GM12878 (cell line): ENCODE data around the gene VIPAS39. TPM values are rescaled to one million over a fixed set of nuclear protein-coding genes. Genes with fewer than 3 reads are reported as not detected.

Experiments
- BHLHE40 ChIP-seq, 2 experiments: fragments of 450-650 bp in 1 of 2; IDR thresholded peaks; 2 replicates each; pipeline ENCODE4 v1.6.1; 2011 to 2017; ENCODE audit warnings: low read depth in 2 of 2, borderline replicate concordance in 1 of 2, improper control_type of control experiment in 1 of 2, low read length in 1 of 2, mild to moderate bottlenecking in 1 of 2
- BMI1 ChIP-seq: fragments of 450-650 bp; IDR thresholded peaks from 2 replicates; pipeline ENCODE4 v1.6.1; 2016; ENCODE audit warnings: mild to moderate bottlenecking, moderate library complexity, borderline replicate concordance
- BRCA1 ChIP-seq: IDR thresholded peaks from 2 replicates; pipeline ENCODE4 v1.6.1; 2011; ENCODE audit warnings: low read depth, low read length, improper control_type of control experiment
- CBFB ChIP-seq: IDR thresholded peaks from 2 replicates; pipeline ENCODE4 v1.6.1; 2016; ENCODE audit warnings: antibody characterized with exemption, low read depth
- CBX3 ChIP-seq: fragments of 200-600 bp; sonication (generic); IDR thresholded peaks from 2 replicates; pipeline ENCODE4 v1.6.1; 2016; ENCODE audit warnings: low read depth, borderline replicate concordance
- CHD1 ChIP-seq: IDR thresholded peaks from 2 replicates; pipeline ENCODE4 v1.6.1; 2012; ENCODE audit warnings: low read depth, low read length, improper control_type of control experiment
- EZH2 ChIP-seq: IDR thresholded peaks from 2 replicates; pipeline ENCODE4 v1.6.1; 2012; ENCODE audit warnings: low read depth, mild to moderate bottlenecking, control low read depth, inconsistent platforms, low read length, borderline replicate concordance; ENCODE audit not compliant: control insufficient read depth
- GATAD2B ChIP-seq: fragments of 450-650 bp; conservative IDR thresholded peaks from 2 replicates; pipeline ENCODE4 v1.6.1; 2017; ENCODE audit warnings: low read depth, mild to moderate bottlenecking, moderate library complexity
- IRF4 ChIP-seq: IDR thresholded peaks from 2 replicates; pipeline ENCODE4 v1.6.1; 2011; ENCODE audit warnings: low read depth, low read length
- KAT2A ChIP-seq: conservative IDR thresholded peaks from 2 replicates; pipeline ENCODE4 v1.6.1; 2011; ENCODE audit warnings: low read depth, low read length; ENCODE audit not compliant: control insufficient read depth
- MYB ChIP-seq: fragments of 150-350 bp; IDR thresholded peaks from 2 replicates; pipeline ENCODE4 v1.6.1; 2014; ENCODE audit warnings: mild to moderate bottlenecking, low read depth, low read length, borderline replicate concordance
- MYC ChIP-seq: IDR thresholded peaks from 2 replicates; pipeline ENCODE4 v1.6.1; 2011; ENCODE audit warnings: mild to moderate bottlenecking, low read length, moderate library complexity, inconsistent platforms; ENCODE audit not compliant: insufficient read depth, insufficient replicate concordance, insufficient read length, severe bottlenecking
- NFIC ChIP-seq: IDR thresholded peaks from 2 replicates; pipeline ENCODE4 v1.6.1; 2012; ENCODE audit warnings: low read depth, mild to moderate bottlenecking, inconsistent platforms, low read length, moderate library complexity
- NR2C1 ChIP-seq: fragments of 450-650 bp; IDR thresholded peaks from 2 replicates; pipeline ENCODE4 v1.6.1; 2017; ENCODE audit warnings: antibody characterized with exemption, mild to moderate bottlenecking, moderate library complexity
- NR2F1 ChIP-seq: fragments of 450-650 bp; conservative IDR thresholded peaks from 2 replicates; pipeline ENCODE4 v1.6.1; 2017; ENCODE audit warnings: mild to moderate bottlenecking
- PAX8 ChIP-seq: fragments of 450-650 bp; IDR thresholded peaks from 2 replicates; pipeline ENCODE4 v1.6.1; 2017; ENCODE audit warnings: mild to moderate bottlenecking, moderate library complexity
- PML ChIP-seq: IDR thresholded peaks from 2 replicates; pipeline ENCODE4 v1.6.1; 2012; ENCODE audit warnings: low read length, inconsistent platforms
- POU2F2 ChIP-seq: IDR thresholded peaks from 3 replicates; pipeline ENCODE4 v1.6.1; 2011; ENCODE audit warnings: low read depth, mild to moderate bottlenecking, low read length, borderline replicate concordance
- RAD21 ChIP-seq: IDR thresholded peaks from 2 replicates; pipeline ENCODE4 v1.6.1; 2011; ENCODE audit warnings: mild to moderate bottlenecking, low read depth, low read length, moderate library complexity; ENCODE audit not compliant: insufficient read depth
- RB1 ChIP-seq: fragments of 450-650 bp; formaldehyde crosslinking; IDR thresholded peaks from 2 replicates; pipeline ENCODE4 v1.6.1; 2017; ENCODE audit warnings: mild to moderate bottlenecking, borderline replicate concordance
- RFX5 ChIP-seq: IDR thresholded peaks from 2 replicates; pipeline ENCODE4 v1.6.1; 2011; ENCODE audit warnings: low read depth, low read length, improper control_type of control experiment
- RUNX3 ChIP-seq: IDR thresholded peaks from 2 replicates; pipeline ENCODE4 v1.6.1; 2012; ENCODE audit warnings: low read length, inconsistent platforms
- SIN3A ChIP-seq: IDR thresholded peaks from 2 replicates; pipeline ENCODE4 v1.6.1; 2012; ENCODE audit warnings: low read depth, low read length, improper control_type of control experiment
- SREBF2 ChIP-seq: IDR thresholded peaks from 2 replicates; pipeline ENCODE4 v1.6.1; 2012; ENCODE audit warnings: mild to moderate bottlenecking, low read length
- STAT3 ChIP-seq: IDR thresholded peaks from 2 replicates; pipeline ENCODE4 v1.6.1; 2011; ENCODE audit warnings: low read depth, low read length, improper control_type of control experiment
- SUPT20H ChIP-seq: IDR thresholded peaks from 2 replicates; pipeline ENCODE4 v1.6.1; 2011; ENCODE audit warnings: low read depth, mild to moderate bottlenecking, low read length, moderate library complexity, borderline replicate concordance; ENCODE audit not compliant: control insufficient read depth
- TCF12 ChIP-seq: IDR thresholded peaks from 2 replicates; pipeline ENCODE4 v1.6.1; 2011; ENCODE audit warnings: low read depth, mild to moderate bottlenecking, low read length
- WRNIP1 ChIP-seq: IDR thresholded peaks from 2 replicates; pipeline ENCODE4 v1.6.1; 2011; ENCODE audit warnings: low read depth, low read length, improper control_type of control experiment, borderline replicate concordance
- ZNF217 ChIP-seq: fragments of 450-650 bp; IDR thresholded peaks from 2 replicates; pipeline ENCODE4 v1.6.1; 2017; ENCODE audit warnings: antibody characterized with exemption, mild to moderate bottlenecking
- ZNF24 ChIP-seq: fragments of 450-650 bp; IDR thresholded peaks from 2 replicates; pipeline ENCODE4 v1.6.1; 2017; ENCODE audit warnings: antibody characterized with exemption, mild to moderate bottlenecking
- ZZZ3 ChIP-seq: IDR thresholded peaks from 2 replicates; pipeline ENCODE4 v1.6.1; 2011; ENCODE audit warnings: low read depth; ENCODE audit not compliant: control insufficient read depth, insufficient read length
- polyA plus RNA-seq, 11 experiments: library from polyadenylated mRNA; depleted of rRNA in 4 of 11; unstranded in 6 of 11; stranded (reverse) in 5 of 11; fragments of >200 nt; fragmentation: Nextera tagmentation in 4 of 11; fragmentation: Illumina TruSeq in 1 of 11; extraction: Ambion mirVana in 4 of 11; extraction: Trizol in 1 of 11; gene quantifications; 1 replicate in 1 of 11; 2 replicates in 10 of 11; pipeline versions ENCODE4 v1.2.1 to v1.2.3, GENCODE V29; 2011 to 2016; ENCODE audit warnings: inconsistent platforms in 2 of 11, missing spikeins in 2 of 11, low read depth in 1 of 11
- total RNA-seq, 4 experiments: library from RNA; depleted of rRNA in 3 of 4; stranded (reverse); fragments of >200 nt in 3 of 4; fragmentation: Illumina TruSeq in 1 of 4; extraction: Trizol in 1 of 4; gene quantifications; 2 replicates each; pipeline versions ENCODE4 v1.2.1 to v1.2.3, GENCODE V29; 2013 to 2021
- TF ChIP-seq, protein P1 (sequence below): fragments of 150-350 bp; IDR thresholded peaks from 2 replicates; pipeline ENCODE4 v1.6.1; 2016; ENCODE audit warnings: low read depth, low read length
- TF ChIP-seq, protein P2 (sequence below): IDR thresholded peaks from 2 replicates; pipeline ENCODE4 v1.6.1; 2011; ENCODE audit warnings: low read depth, mild to moderate bottlenecking, low read length, moderate library complexity, borderline replicate concordance; ENCODE audit errors: extremely low read depth

VIPAS39 gene
- total and polyA plus RNA-seq, 10 of the 15 experiments (the other 5 are each of a cell fraction or from before 2014, with no cell fraction given), result 6.7 to 38.8 (median 18.5) TPM

DNA sequence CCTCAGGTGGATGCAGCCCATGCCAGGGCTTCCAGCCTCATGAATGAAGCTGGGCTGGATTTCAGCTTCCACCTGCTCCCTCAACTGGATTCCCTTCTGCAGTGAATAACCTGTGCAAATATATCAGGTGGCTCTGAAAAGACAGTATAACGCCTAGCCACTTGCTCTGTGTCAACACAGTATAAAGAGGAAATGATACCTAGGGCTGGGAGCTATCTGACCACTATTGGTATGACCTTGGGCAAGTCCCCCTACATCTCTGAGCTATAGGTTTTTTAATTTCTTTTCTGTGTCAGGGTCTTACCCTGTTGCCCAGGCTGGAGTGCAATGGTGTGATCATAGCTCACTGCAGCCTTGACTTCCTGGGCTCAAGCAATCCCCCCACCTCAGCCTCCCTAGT is 21.4 kb upstream of the VIPAS39 start (continued):
- TF ChIP-seq, protein P1, sequence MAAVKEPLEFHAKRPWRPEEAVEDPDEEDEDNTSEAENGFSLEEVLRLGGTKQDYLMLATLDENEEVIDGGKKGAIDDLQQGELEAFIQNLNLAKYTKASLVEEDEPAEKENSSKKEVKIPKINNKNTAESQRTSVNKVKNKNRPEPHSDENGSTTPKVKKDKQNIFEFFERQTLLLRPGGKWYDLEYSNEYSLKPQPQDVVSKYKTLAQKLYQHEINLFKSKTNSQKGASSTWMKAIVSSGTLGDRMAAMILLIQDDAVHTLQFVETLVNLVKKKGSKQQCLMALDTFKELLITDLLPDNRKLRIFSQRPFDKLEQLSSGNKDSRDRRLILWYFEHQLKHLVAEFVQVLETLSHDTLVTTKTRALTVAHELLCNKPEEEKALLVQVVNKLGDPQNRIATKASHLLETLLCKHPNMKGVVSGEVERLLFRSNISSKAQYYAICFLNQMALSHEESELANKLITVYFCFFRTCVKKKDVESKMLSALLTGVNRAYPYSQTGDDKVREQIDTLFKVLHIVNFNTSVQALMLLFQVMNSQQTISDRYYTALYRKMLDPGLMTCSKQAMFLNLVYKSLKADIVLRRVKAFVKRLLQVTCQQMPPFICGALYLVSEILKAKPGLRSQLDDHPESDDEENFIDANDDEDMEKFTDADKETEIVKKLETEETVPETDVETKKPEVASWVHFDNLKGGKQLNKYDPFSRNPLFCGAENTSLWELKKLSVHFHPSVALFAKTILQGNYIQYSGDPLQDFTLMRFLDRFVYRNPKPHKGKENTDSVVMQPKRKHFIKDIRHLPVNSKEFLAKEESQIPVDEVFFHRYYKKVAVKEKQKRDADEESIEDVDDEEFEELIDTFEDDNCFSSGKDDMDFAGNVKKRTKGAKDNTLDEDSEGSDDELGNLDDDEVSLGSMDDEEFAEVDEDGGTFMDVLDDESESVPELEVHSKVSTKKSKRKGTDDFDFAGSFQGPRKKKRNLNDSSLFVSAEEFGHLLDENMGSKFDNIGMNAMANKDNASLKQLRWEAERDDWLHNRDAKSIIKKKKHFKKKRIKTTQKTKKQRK, result no peak
- TF ChIP-seq POU2F2, result no peak
- no peak for TF ChIP-seq BMI1
- peak; percentile 83 for TF ChIP-seq NR2F1
- no peak for TF ChIP-seq SREBF2
- TF ChIP-seq CHD1, result no peak
- TF ChIP-seq GATAD2B, result no peak
- 0 out of 2 replicates have a peak, but pooled peaks have one; percentile 33 for TF ChIP-seq RB1
- TF ChIP-seq RFX5, result no peak
- TF ChIP-seq NR2C1, result no peak
- TF ChIP-seq WRNIP1, result no peak
- TF ChIP-seq TCF12, result no peak
- no peak for TF ChIP-seq ZNF217
- TF ChIP-seq IRF4, result peak; percentile 84; the same call in 1 of the 2 replicates
- TF ChIP-seq RUNX3, result peak; percentile 79
- no peak for TF ChIP-seq EZH2
- 0 out of 4 replicates have a peak, but pooled peaks of 1 of the 2 experiments have one; percentile 14 for TF ChIP-seq BHLHE40 (IDR thresholded peaks at IDR 0.05; ENCODE audit: borderline replicate concordance in 1 of 2, low read depth in 2 of 2, low read length in 1 of 2)
- TF ChIP-seq ZZZ3, result no peak
- TF ChIP-seq PAX8, result no peak
- TF ChIP-seq RAD21, result no peak
- no peak for TF ChIP-seq NFIC
- TF ChIP-seq, protein P2, sequence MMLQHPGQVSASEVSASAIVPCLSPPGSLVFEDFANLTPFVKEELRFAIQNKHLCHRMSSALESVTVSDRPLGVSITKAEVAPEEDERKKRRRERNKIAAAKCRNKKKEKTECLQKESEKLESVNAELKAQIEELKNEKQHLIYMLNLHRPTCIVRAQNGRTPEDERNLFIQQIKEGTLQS, result no peak
- no peak for TF ChIP-seq BRCA1
- no peak for TF ChIP-seq CBX3
- no peak for TF ChIP-seq STAT3
- TF ChIP-seq SIN3A, result no peak
- TF ChIP-seq ZNF24, result no peak
- no peak for TF ChIP-seq SUPT20H
- TF ChIP-seq KAT2A, result no peak
- TF ChIP-seq MYC, result no peak
- no peak for TF ChIP-seq PML
- TF ChIP-seq CBFB, result no peak
- TF ChIP-seq MYB, result no peak
